HG03354 (cell line): ENCODE data around the gene SMURF2.

Experiments
- ATAC-seq: cut with Tn5 transposase; IDR thresholded peaks from one replicate; pipeline ENCODE4 v1.9.1; 2021; ENCODE audit warnings: mild to moderate bottlenecking; ENCODE audit not compliant: unreplicated experiment, poor library complexity, severe bottlenecking

SMURF2 gene

DNA sequence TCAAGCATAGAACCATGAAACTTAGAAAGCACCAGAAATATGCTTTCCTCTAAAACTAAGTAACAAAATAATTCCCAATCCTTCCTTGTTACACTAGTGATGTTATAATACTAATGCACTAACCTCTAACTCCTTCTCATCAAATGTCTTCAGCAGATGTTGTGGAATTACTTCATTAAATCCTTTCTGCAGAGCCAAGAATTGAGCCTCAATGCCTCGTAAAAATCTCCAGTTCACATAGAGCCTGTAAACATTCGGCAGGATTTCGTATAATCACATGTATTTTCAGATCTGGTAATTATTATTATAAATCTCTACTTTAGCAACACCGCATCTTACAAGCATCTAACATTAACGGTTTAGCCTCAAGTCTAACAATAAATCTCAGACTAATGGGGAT, 110.6 kb downstream of the SMURF2 start:
- no peak for ATAC-seq

DNA sequence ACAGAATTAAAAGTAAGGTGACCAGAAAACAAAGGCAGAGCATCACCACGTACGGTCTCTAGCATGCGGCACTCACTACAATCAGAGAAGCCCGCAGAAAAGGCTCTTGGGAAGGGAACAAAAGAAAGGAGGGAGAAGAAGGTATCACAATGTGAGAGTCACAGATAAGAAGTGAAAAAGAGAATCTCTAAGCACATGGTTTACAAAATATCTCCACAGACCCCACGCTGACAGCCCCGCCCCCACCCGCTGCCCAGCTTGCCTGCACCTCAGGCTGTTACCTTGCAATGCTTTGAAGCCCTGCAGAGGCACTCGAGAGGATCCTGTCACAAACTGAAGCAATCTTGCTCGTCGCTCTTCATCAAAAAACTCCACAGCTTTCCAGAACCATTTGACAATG, 114.8 kb downstream of the SMURF2 start:
- ATAC-seq: no peak

GRCh38 chr17:64546716-64547115, 115.4 kb downstream of the SMURF2 start:
- no peak for ATAC-seq

GRCh38 chr17:64544742-64545141, 117.4 kb downstream of the SMURF2 start:
- ATAC-seq: no peak

GRCh38 chr17:64540118-64540776, 121.9 kb downstream of the SMURF2 start:
- ATAC-seq: no peak

DNA sequence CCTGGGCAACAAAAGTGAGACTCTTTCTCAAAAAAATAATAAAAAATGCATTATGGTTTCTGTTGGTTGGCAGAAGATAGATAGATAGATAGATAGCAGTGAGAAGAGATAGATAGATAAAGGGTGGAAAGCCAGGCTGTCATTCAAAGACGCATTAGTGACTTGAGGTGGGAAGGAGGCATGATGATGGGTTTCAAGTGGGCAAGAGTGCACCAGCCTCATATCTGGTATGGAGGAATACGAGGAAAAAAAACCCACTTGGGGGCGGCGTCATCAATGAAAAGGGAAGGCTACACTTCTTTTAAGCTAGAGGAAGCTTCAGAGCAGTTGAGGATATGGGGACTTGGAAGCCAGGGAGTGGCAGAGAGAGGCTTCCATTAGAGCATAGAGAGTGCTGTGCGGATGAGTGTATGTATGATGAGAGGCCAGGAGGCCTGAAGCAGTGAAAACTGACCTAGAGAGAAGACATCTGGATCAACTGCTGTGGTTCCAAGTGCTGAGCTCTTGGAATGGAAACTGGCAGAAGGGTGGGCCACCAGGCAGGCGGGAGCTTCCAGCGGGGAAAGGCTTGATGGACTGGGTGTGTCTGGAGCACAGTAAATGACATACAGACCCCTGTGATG, 123.5 kb downstream of the SMURF2 start:
- no peak for ATAC-seq

- no peak for ATAC-seq
These were observed 124.6 kb downstream of the SMURF2 start for GRCh38 chr17:64537488-64537887.

DNA sequence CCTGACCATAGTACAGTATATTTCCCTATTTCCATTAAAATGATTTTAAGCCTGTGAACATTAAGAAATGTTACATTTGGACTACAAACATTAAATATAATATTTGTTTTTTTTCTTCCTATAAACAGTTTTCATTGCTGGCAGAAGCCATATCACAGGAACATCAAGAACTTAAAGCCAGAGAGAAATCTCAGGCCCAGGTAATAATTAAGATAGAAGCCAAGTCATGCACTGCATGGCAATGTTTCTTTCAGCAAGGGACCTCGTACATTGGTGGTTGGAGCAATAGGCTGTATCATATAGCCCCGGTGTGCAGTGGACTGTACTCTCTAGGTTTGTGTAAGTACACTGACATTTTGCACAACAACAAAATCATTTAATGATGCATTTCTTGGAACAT, 125.2 kb downstream of the SMURF2 start:
- ATAC-seq: no peak

DNA sequence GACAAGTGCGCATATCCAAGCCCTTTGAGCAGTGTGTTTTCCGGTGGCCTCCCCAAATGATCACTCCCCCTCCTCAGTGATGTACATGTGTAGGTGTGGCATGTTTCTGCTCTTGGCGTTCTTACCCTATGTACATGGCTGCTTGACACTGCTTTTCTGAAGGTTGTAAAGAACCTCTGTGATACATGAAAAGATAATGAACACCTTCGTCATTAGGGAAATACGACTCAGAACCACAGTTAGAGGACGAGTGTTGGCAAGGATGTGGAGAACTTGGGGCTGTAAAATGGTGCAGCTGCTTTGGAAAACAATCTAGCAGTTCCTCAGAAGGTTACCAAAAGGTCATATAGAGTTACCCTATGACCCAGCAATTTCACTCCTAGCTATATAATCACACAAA, 126.8 kb downstream of the SMURF2 start:
- ATAC-seq: no peak

DNA sequence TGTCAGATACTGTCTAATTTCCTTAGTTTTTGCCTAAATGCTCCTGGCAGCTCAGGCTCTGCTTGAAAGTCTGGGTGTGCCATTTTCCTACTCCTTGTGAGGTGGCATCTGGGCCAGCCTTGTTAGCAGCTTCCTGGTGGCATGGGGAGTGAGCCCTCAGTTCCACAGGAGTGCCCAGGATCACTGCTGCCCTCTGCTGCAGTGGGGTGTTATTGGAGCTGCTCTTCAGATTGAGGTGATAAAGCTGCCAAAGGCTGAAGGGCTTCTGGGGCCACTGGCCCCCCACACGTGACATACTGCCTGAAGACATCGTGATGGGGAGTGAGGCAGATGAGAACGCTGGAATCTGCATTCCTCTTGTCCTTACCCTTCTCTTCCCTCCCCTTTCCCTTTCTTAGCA, 127.9 kb downstream of the SMURF2 start:
- ATAC-seq: no peak

- ATAC-seq: no peak
These were observed 128.3 kb downstream of the SMURF2 start for GRCh38 chr17:64533784-64534183.

DNA sequence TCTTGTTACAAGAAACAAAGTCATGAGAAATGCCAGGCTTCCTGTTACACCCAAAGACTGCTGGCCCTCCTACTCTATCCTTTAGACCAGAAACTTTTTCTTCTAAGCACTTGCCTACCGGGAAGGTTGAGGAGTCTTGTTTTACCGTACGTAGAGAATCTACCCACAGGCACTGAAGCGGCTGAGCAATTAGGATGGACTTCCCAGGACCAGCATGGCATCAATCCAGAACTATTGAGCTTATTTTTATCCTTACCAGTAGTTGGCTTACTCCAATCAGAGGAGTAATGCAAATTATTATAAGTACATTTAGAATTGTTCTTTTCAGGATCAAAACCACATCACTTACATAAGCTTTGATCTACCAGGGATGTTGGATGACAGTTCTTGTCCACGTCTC, 129.7 kb downstream of the SMURF2 start:
- ATAC-seq: no peak

GRCh38 chr17:64531955-64532371, 130.1 kb downstream of the SMURF2 start:
- no peak for ATAC-seq

GRCh38 chr17:64529221-64529620, 132.9 kb downstream of the SMURF2 start:
- no peak for ATAC-seq

DNA sequence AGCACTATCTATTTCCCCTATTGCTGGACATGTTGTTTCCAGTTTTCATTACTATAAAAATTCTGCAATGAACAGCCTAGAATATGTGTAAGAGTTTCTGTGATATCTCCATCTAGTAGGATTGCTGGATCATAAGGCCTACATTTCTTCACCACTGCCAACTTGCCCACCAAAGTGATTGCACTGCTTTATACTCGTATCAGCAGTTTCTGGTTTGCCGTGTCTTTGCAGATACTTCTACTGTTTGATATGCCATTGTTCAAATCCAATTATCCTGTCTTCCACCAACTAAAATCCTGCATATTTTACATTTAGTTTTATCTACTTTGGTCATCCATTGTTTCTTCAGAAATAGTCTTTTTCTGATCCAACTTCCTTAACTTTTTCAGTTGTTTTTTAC, 134.2 kb downstream of the SMURF2 start:
- ATAC-seq: no peak

DNA sequence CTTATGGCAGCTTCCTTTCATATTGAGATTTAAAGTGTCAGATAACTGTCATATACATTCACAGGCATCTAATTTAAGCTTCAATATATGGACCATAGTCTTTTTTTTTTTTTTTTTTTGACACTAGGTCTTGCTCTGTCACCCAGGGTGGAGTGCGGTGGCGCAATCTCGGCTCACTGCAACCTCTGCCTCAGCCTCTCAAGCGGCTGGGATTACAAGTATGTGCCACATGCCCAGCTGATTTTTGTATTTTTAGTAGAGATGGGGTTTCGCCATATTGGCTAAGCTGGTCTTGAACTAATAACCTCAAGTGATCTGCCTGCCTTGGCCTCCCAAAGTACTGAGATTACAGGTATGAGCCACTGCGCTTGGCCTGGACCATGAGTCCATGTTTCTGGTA, 141.7 kb downstream of the SMURF2 start:
- ATAC-seq: no peak

DNA sequence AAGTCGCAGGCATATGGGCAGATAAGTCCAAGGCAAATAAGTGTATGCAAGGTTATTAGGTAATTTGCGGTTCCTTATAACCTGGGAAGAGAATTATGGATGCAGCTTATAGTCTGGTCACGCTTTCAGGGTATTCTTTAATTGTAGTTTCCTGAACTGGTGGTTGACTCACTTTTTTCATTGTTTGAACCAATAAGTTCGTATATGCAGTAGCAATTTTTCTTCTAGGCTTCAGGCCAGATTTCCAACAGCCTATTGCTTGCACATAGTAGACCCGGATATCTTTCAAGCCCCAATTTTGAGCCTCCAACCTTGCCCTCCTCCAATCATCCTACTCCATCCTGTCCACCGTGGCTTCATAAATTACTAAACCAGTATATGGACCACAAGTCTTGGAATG, 142.5 kb downstream of the SMURF2 start:
- ATAC-seq: no peak

DNA sequence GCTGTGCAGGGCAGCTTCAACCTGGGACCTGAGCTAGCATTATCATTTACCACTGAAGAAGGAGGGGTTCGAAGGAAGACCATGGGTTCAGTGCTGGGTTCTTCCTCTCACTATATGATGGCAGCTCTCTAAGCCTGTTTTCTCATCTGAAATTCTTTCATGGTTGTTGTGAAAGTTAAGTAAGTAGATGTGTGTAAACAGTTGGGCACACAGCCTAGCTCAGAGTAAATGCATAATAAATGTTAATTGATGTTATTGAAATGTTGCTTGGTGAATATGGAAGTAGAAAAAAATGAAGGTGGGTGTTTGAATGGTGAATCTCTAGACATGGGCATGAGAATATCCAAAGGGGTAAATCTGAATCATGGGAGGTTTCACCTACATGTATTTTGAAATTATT, 146.3 kb downstream of the SMURF2 start:
- no peak for ATAC-seq

- no peak for ATAC-seq
These were observed 146.7 kb downstream of the SMURF2 start for GRCh38 chr17:64515419-64515818.

DNA sequence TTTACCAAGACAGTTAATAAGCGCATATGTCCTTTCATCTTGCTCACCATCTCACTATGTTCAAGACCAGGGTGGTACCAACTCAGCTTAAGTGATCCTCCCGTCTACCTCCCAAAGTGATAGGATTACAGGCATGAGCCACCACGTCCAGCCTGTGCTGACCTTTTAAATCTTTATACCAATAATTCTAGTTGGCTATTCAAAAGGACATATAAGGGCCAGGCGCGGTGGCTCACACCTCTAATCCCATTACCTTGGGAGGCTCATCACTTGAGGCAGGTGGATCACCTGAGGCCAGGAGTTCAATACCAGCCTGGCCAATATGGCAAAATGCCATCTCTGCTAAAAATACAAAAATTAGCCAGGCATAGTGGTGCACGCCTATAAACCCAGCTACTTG, 152.9 kb downstream of the SMURF2 start:
- ATAC-seq: no peak

DNA sequence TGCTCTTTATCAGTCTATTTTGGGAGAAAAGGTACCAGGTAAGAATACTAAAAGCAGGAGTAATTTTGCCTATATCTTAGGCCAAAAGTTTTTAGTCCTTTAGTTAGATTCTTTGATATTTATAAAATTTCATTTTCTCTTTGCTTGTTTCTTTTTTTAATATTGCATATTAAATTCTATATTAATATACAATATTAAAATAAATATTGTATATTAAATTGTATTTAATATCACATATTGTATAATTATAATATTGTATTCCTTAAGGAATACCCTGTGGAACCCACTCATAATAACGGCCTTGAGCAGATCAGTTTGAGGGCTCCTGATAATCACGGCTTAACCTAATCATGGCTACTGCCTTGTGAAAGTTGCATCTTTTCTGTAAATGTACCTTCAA, 153.4 kb downstream of the SMURF2 start:
- ATAC-seq: no peak

- peak; percentile 28 for ATAC-seq
These were observed 154.7 kb downstream of the SMURF2 start for GRCh38 chr17:64507413-64507782.
